Natural killer cell (primary cell): ENCODE data around the gene ZNF766. TPM values are rescaled to one million over a fixed set of nuclear protein-coding genes. Genes with fewer than 3 reads are reported as not detected.

ENCODE experiments used
- ATAC-seq, 3 donors: fragments of 150-1000 bp in 2 of 3; fragments of 200-7000 bp in 1 of 3; cut with Tn5 transposase; 1 replicate in 1 of 3; 2 replicates in 2 of 3; pipeline ENCODE4 v1.10.0; 2021; ENCODE audit warnings: mild to moderate bottlenecking in 2 of 3, moderate library complexity in 2 of 3
- DNase-seq, 2 donors: peaks; one replicate each; pipeline versions ENCODE4 v3.0.0 to v3.0.0-alpha.2; 2013 to 2021; ENCODE audit warnings: mixed read lengths in 1 of 2
- H3K27ac ChIP-seq: one replicate; pipeline ENCODE4 v1.5.1; 2013; ENCODE audit warnings: mild to moderate bottlenecking, low read length
- H3K27me3 ChIP-seq: one replicate; pipeline ENCODE4 v1.6.1; 2013; ENCODE audit warnings: low read length; ENCODE audit not compliant: control insufficient read depth, insufficient read depth
- H3K36me3 ChIP-seq: one replicate; pipeline ENCODE4 v1.6.1; 2013; ENCODE audit warnings: low read length; ENCODE audit not compliant: control insufficient read depth, insufficient read depth
- H3K4me1 ChIP-seq: one replicate; pipeline ENCODE4 v1.6.1; 2013; ENCODE audit warnings: low read length; ENCODE audit not compliant: control insufficient read depth, insufficient read depth
- H3K4me3 ChIP-seq: one replicate; pipeline ENCODE4 v1.5.1; 2013; ENCODE audit warnings: low read length
- H3K9me3 ChIP-seq: one replicate; pipeline ENCODE4 v1.6.1; 2013; ENCODE audit warnings: low read length; ENCODE audit not compliant: control insufficient read depth, insufficient read depth
- H3K27ac Mint-ChIP-seq, 2 donors: one replicate each; pipeline ENCODE4 v1.8.0; 2022; ENCODE audit warnings: mild to moderate bottlenecking in 2 of 2, mixed read lengths in 2 of 2, moderate library complexity in 1 of 2
- H3K27me3 Mint-ChIP-seq, 2 donors: one replicate each; pipeline ENCODE4 v1.8.0; 2022; ENCODE audit warnings: low read depth in 2 of 2, mixed read lengths in 2 of 2
- H3K36me3 Mint-ChIP-seq: one replicate; pipeline ENCODE4 v1.8.0; 2022; ENCODE audit warnings: mixed read lengths
- H3K4me1 Mint-ChIP-seq, 2 donors: one replicate each; pipeline ENCODE4 v1.8.0; 2022; ENCODE audit warnings: mixed read lengths in 2 of 2
- H3K4me3 Mint-ChIP-seq: one replicate; pipeline ENCODE4 v1.8.0; 2022; ENCODE audit warnings: mild to moderate bottlenecking, moderate library complexity, mixed read lengths
- H3K9me3 Mint-ChIP-seq, 2 donors: one replicate each; pipeline ENCODE4 v1.8.0; 2022; ENCODE audit warnings: mixed read lengths in 2 of 2
- WGBS: methylation state at CpG from one replicate; pipeline ENCODE4 v1.1.7; 2013; ENCODE audit warnings: missing lambda C conversion rate; ENCODE audit not compliant: insufficient coverage; 5-methylcytosine and 5-hydroxymethylcytosine counted together
- intact Hi-C: fragments of 100-400 bp; cut with micrococcal nuclease; formaldehyde crosslinking; loops from one replicate; pipeline ENCODE4 v1.14.2; 2022
- total RNA-seq, 4 donors: library from RNA; stranded (reverse); fragments of 120-200 nt in 1 of 4; gene quantifications; one replicate each; pipeline versions ENCODE4 v1.2.3 to v1.2.4, GENCODE V29; 2013 to 2022
- TF ChIP-seq, protein P1 (sequence below): fragments of 200-600 bp; IDR thresholded peaks from one replicate; pipeline ENCODE4 v1.8.0; 2022; ENCODE audit warnings: antibody characterized with exemption

Gene ZNF766
- total RNA-seq, 3 donors from 2014 or later (not counting 1 experiment from before 2014, with no cell fraction given): 29.4 to 36.9 (median 32.9) TPM

DNA sequence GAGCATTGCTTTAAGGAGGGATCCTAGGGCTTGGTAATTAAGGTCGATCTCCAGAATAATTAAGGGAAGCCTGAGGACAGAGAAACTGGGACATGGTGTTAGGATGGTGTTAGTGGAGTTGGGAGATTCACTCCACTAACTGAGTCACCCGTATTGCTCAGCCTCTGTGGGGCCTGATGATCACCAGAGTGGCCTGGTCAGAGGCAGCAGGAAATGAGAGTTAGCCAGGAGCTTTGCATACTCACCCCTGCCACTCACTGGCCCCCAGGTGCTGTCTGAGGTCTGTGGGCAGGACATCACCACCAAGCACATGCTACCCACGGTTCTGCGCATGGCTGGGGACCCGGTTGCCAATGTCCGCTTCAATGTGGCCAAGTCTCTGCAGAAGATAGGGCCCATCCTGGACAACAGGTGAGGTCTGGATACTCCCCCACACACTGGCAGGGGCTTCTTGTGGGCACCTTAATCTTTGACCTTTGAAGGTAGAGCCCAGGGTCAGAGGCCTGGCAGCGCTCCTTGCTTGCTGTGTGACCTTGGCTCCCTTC, 47.5 kb upstream of the ZNF766 start:
- WGBS: 92% methylated on average over 7 of the region's 7 CpGs
- Histone ChIP-seq H3K36me3 (peaks cover 95% of the 10 kb centered on the region), H3K9me3 (no peaks in the 10 kb centered on the region), H3K4me1 (no peaks in the 10 kb centered on the region), H3K27me3 (no peaks in the 10 kb centered on the region), H3K27ac (no peak overlapping the region), H3K4me3 (no peak overlapping the region)
- peaks cover 32% of the 10 kb centered on the region for H3K36me3 Mint-ChIP-seq
- no peak for DNase-seq
- H3K9me3 Mint-ChIP-seq: no peaks in the 10 kb centered on the region
- no peak overlapping the region for H3K4me3 Mint-ChIP-seq
- peaks cover 7 to 26% of the 10 kb centered on the region in 2 donors for H3K4me1 Mint-ChIP-seq
- H3K27me3 Mint-ChIP-seq: no peaks in the 10 kb centered on the region
- H3K27ac Mint-ChIP-seq: no peak overlapping the region
- intact Hi-C loops: no loop called here
- ATAC-seq: no peak
- TF ChIP-seq, protein P1, sequence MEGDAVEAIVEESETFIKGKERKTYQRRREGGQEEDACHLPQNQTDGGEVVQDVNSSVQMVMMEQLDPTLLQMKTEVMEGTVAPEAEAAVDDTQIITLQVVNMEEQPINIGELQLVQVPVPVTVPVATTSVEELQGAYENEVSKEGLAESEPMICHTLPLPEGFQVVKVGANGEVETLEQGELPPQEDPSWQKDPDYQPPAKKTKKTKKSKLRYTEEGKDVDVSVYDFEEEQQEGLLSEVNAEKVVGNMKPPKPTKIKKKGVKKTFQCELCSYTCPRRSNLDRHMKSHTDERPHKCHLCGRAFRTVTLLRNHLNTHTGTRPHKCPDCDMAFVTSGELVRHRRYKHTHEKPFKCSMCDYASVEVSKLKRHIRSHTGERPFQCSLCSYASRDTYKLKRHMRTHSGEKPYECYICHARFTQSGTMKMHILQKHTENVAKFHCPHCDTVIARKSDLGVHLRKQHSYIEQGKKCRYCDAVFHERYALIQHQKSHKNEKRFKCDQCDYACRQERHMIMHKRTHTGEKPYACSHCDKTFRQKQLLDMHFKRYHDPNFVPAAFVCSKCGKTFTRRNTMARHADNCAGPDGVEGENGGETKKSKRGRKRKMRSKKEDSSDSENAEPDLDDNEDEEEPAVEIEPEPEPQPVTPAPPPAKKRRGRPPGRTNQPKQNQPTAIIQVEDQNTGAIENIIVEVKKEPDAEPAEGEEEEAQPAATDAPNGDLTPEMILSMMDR: no peak

GRCh38 chr19:52224211-52224610, 45.2 kb upstream of the ZNF766 start:
- peak overlapping the region; percentile 16 to 85 for H3K27ac Mint-ChIP-seq
- no peaks in the 10 kb centered on the region for H3K27me3 Mint-ChIP-seq
- WGBS: 95% methylated on average over 5 of the region's 5 CpGs
- H3K9me3 ChIP-seq: no peaks in the 10 kb centered on the region
- TF ChIP-seq, protein P1: no peak
- H3K9me3 Mint-ChIP-seq: no peaks in the 10 kb centered on the region
- peaks cover 11% of the 10 kb centered on the region for H3K4me1 ChIP-seq
- H3K27ac ChIP-seq: no peak overlapping the region
- intact Hi-C loops: no loop called here
- H3K27me3 ChIP-seq: no peaks in the 10 kb centered on the region
- peaks cover 83% of the 10 kb centered on the region for H3K36me3 ChIP-seq
- no peak overlapping the region for H3K4me3 Mint-ChIP-seq
- H3K4me3 ChIP-seq: no peak overlapping the region
- peaks cover 24% of the 10 kb centered on the region for H3K36me3 Mint-ChIP-seq
- no peak for DNase-seq
- H3K4me1 Mint-ChIP-seq: peaks cover 21 to 40% of the 10 kb centered on the region in 2 donors
- ATAC-seq: no peak

DNA sequence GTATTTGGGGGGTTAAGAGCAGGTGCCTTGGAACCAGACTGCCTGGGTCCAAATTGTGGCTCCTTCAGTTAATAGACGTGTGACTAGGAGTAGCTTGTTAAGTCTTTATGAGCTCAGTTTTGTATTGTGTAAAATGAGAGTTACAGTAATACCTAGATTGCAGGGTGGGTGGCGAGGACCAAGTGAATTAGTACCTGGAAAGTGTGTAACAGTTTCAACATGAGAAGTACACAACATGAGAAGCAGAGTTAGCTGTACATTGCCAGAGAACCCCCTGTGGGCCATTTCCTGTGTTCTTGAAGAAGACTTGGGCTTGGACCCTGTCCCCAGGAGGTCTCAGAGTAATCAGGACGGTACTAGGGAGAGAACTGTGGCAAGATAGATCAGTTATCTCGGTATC, 42.7 kb upstream of the ZNF766 start:
- Mint-ChIP-seq H3K4me3 (peak overlapping the region; percentile 53), H3K9me3 (no peaks in the 10 kb centered on the region), H3K36me3 (peaks cover 15% of the 10 kb centered on the region), H3K4me1 (peaks cover 21 to 27% of the 10 kb centered on the region in 2 donors), H3K27me3 (no peaks in the 10 kb centered on the region), H3K27ac (peak overlapping the region; percentile 82 to 85)
- TF ChIP-seq, protein P1: no peak
- no peak for ATAC-seq
- H3K27ac ChIP-seq: no peak overlapping the region
- 99% methylated on average over 3 of the region's 4 CpGs for WGBS
- peaks cover 58% of the 10 kb centered on the region for H3K36me3 ChIP-seq
- intact Hi-C loops: no loop called here
- DNase-seq: no peak
- H3K4me1 ChIP-seq: peaks cover 11% of the 10 kb centered on the region
- no peak overlapping the region for H3K4me3 ChIP-seq
- H3K9me3 ChIP-seq: no peaks in the 10 kb centered on the region
- H3K27me3 ChIP-seq: no peaks in the 10 kb centered on the region
